HAP-1 (cell line): ENCODE results near the gene GAS2.

ENCODE experiments used
- DNase-seq, 2 experiments: peaks; one replicate each; pipeline ENCODE4 v3.0.0-alpha.2; 2016 to 2020; ENCODE audit warnings: low spot score in 2 of 2
- H3K27me3 ChIP-seq: fragments of 250-450 bp; sonication (Bioruptor Pico); 2 replicates; pipeline ENCODE4 v1.5.1; 2020; ENCODE audit warnings: low read depth, mild to moderate bottlenecking, moderate library complexity
- H3K36me3 ChIP-seq: fragments of 250-450 bp; sonication (Bioruptor Pico); replicated peaks from 2 replicates; pipeline ENCODE4 v1.5.1; 2020; ENCODE audit warnings: mild to moderate bottlenecking
- H3K4me1 ChIP-seq: fragments of 250-450 bp; sonication (Bioruptor Pico); 2 replicates; pipeline ENCODE4 v1.5.1; 2020; ENCODE audit warnings: mild to moderate bottlenecking
- H3K4me3 ChIP-seq: fragments of 250-450 bp; sonication (Bioruptor Pico); 2 replicates; pipeline ENCODE4 v1.5.1; 2020; ENCODE audit warnings: mild to moderate bottlenecking, moderate library complexity
- H3K9me3 ChIP-seq: fragments of 250-450 bp; sonication (Bioruptor Pico); 2 replicates; pipeline ENCODE4 v1.5.1; 2020; ENCODE audit warnings: mild to moderate bottlenecking, moderate library complexity
- in situ Hi-C: fragments of 300-500 bp; cut with MboI; formaldehyde crosslinking; loops from 3 replicates; pipeline ENCODE4 v1.14.3; 2020; ENCODE audit warnings: low sequenced_read_pairs, inconsistent platforms, mixed read lengths

The GAS2 gene

DNA sequence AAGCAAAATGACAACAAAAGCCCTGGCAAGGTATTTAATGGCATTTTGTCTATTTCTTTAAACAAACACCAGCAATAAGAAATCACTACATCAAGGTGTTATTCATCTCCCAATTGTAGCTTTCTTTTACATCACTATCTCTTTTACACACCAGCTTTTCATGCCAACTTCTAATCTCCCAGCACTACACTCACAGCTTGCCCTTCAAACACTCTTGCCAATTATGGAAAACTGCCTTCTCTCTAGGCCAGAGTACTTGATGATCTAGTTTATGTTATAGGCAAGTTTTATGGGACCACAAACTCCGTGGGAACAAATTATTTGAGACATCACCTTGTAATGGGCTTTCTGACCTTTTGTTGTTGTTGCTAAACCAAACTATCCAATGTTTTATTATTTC, 101.9 kb downstream of the GAS2 start:
- H3K9me3 ChIP-seq: no peaks in the 10 kb centered on the region
- H3K4me3 ChIP-seq: no peak overlapping the region
- no peaks in the 10 kb centered on the region for H3K36me3 ChIP-seq
- in situ Hi-C loops: no loop called here
- no peak for DNase-seq
- no peaks in the 10 kb centered on the region for H3K4me1 ChIP-seq
- H3K27me3 ChIP-seq: no peaks in the 10 kb centered on the region

DNA sequence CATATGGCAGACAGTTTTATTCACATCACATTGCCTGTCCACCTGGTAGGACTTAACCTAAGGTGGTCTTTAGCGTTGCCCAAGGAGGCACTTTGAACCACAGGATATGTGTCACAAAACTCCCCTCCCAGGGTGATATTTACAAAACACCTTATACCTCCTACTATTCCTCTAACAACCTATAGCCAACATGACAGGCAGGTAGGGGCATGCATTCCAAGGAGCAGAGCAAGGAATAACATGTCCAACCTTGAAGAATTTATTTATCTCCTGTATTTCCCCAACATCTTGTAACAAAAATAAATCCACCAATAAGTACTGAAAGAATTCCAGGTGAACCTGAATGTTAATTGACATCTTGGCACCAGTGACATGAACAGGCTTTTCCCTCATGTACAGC, 102.7 kb downstream of the GAS2 start:
- in situ Hi-C loops: no loop called here

DNA sequence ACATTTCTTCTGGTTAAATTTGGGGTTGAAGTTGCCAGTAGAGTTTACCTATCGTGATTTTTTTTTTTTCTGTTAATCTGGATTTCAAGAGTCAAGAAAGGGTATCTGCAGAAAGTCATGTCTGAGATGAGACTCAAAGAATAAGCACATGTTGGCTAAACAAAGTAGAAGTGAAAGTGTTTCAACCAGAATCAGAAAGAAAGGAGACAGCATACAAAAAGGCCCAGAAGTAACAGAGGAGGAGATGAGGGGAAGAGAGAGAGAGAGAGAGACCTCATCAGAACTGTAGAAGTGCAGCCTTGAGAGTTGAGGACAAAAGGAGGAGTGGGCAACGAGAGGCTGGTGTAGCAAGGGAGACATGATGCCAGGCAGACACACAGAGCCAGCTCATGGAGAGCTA, 108.3 kb downstream of the GAS2 start:
- Histone ChIP-seq H3K27me3 (no peaks in the 10 kb centered on the region), H3K36me3 (no peaks in the 10 kb centered on the region), H3K4me1 (no peaks in the 10 kb centered on the region), H3K9me3 (no peaks in the 10 kb centered on the region), H3K4me3 (no peak overlapping the region)
- in situ Hi-C loops: loop anchor here (25.0 kb wide), 1 partner anchor 437 kb away; the partner anchor contains the start of gene SLC17A6
- DNase-seq: no peak

More for the DNA sequence above, 102.7 kb downstream of the GAS2 start:
- H3K27me3 ChIP-seq: no peaks in the 10 kb centered on the region
- H3K4me3 ChIP-seq: no peak overlapping the region
- DNase-seq: no peak
- no peaks in the 10 kb centered on the region for H3K36me3 ChIP-seq
- H3K9me3 ChIP-seq: no peaks in the 10 kb centered on the region
- no peaks in the 10 kb centered on the region for H3K4me1 ChIP-seq

DNA sequence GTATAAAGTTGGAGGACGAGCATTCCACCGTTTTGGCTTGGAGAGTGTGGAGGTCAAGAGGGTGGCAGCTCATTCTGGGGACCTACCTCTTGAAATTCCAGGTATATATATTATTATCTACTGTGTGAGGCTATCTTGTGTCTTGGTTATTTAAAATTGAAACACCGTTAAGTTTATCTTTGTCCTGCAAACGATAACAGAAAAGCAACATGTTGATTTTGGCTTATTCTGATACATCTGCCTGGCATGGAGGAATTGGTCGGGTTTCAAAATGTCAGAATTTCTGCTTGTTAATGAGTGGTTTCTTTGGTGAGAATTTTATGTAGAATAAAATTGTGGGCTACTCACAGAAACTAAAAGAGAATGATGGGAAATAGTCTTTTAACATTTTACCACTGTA, 108.8 kb downstream of the GAS2 start:
- Histone ChIP-seq H3K36me3 (no peaks in the 10 kb centered on the region), H3K4me3 (no peak overlapping the region), H3K27me3 (no peaks in the 10 kb centered on the region), H3K4me1 (no peaks in the 10 kb centered on the region), H3K9me3 (no peaks in the 10 kb centered on the region)
- in situ Hi-C loops: loop anchor here (25.0 kb wide), 1 partner anchor 438 kb away; the partner anchor contains the start of gene SLC17A6
- no peak for DNase-seq

DNA sequence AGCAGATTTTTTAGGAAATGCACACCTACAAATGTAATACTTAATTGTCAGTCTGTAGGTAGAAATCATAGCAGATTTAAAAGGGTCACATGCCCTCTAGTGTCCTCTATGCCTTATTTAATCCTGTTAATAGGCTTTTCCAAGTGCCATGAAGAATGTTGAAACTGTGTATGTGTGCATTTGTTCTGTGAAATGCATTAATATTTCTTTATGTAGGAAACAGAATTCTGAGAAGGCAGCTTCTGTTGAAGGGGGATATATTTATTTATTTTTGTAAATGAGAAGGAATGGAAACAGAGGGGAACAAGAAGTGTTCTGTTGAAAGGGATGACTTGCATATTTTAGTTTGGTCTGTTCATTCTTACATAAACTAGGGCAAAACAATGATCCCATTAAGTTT, 112.2 kb downstream of the GAS2 start:
- H3K4me1 ChIP-seq: no peaks in the 10 kb centered on the region
- no peaks in the 10 kb centered on the region for H3K36me3 ChIP-seq
- H3K27me3 ChIP-seq: no peaks in the 10 kb centered on the region
- H3K4me3 ChIP-seq: no peak overlapping the region
- in situ Hi-C loops: loop anchor here (25.0 kb wide), 1 partner anchor 441 kb away; the partner anchor contains the start of gene SLC17A6
- H3K9me3 ChIP-seq: no peaks in the 10 kb centered on the region
- DNase-seq: no peak

DNA sequence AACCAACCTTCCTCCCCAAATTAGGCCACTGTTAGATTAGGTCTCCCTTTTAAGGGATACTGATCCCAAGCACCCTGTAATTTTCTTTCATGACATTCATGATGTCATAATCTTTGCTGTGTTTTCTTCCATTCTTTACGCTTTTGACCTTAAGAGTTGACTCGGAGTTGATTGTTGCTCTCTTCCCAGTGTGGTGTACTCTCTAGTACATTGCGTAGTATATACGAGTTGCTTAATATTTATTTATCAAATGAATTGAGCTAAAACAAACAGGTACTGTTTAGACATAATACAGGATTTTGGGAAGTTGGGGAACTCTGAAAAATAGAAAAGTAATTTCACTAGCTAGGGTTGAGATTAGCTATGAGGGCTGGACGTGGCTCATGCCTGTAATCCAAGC, 113.4 kb downstream of the GAS2 start:
- Histone ChIP-seq H3K9me3 (no peaks in the 10 kb centered on the region), H3K36me3 (no peaks in the 10 kb centered on the region), H3K4me3 (no peak overlapping the region), H3K27me3 (no peaks in the 10 kb centered on the region), H3K4me1 (no peaks in the 10 kb centered on the region)
- in situ Hi-C loops: loop anchor here (25.0 kb wide), 1 partner anchor 443 kb away; the partner anchor contains the start of gene SLC17A6
- no peak for DNase-seq

GRCh38 chr11:22780952-22781593, 114.7 kb downstream of the GAS2 start:
- no peaks in the 10 kb centered on the region for H3K27me3 ChIP-seq
- H3K9me3 ChIP-seq: no peaks in the 10 kb centered on the region
- no peak for DNase-seq
- no peak overlapping the region for H3K4me3 ChIP-seq
- H3K4me1 ChIP-seq: no peaks in the 10 kb centered on the region
- H3K36me3 ChIP-seq: no peaks in the 10 kb centered on the region
- in situ Hi-C loops: loop anchor here (25.0 kb wide), 1 partner anchor 444 kb away; the partner anchor contains the start of gene SLC17A6

DNA sequence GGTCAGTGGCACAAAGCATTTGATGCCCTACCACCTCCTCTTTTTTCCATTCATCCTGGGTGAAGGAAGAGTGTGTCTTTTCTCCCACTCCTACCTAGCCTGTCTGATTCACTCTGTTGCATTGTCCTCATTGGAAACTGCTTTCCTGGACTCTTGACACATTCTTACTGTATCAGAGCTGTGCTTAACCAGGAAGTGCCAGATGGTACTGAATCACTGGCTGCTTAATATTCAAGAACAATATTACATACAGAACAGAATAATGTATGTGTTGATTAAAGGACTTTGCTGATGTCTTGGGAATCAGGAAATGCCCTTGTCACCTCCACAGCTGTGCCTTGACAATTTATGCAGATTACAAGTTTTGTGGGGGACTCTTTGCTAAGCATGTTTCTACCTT, 118.8 kb downstream of the GAS2 start:
- DNase-seq: no peak
- H3K9me3 ChIP-seq: no peaks in the 10 kb centered on the region
- no peaks in the 10 kb centered on the region for H3K36me3 ChIP-seq
- no peak overlapping the region for H3K4me3 ChIP-seq
- H3K4me1 ChIP-seq: no peaks in the 10 kb centered on the region
- in situ Hi-C loops: loop anchor here (25.0 kb wide), 1 partner anchor 448 kb away; the partner anchor contains the start of gene SLC17A6
- H3K27me3 ChIP-seq: no peaks in the 10 kb centered on the region

DNA sequence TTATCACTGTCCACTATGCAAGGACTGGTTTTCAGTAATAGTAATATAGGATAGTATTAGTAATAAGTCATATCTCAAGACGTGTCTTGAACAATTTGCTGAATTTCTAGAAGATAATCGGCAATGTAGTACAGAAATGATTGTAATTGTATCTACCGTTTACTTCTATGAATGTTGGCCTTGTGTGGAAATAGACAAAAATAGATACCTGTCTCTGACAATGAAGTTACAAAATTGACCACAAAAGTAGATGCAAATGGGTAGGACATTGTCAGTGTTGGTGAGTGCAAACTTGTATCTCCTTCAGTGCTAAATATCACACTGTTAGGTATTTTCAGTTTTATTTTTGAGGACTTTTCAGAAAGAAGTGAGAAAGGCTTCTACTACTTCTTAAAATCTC, 120.1 kb downstream of the GAS2 start:
- Histone ChIP-seq H3K36me3 (no peaks in the 10 kb centered on the region), H3K4me3 (no peak overlapping the region), H3K27me3 (no peaks in the 10 kb centered on the region), H3K4me1 (no peaks in the 10 kb centered on the region), H3K9me3 (no peaks in the 10 kb centered on the region)
- DNase-seq: no peak
- in situ Hi-C loops: loop anchor here (25.0 kb wide), 1 partner anchor 449 kb away; the partner anchor contains the start of gene SLC17A6

- in situ Hi-C loops: loop anchor here (25.0 kb wide), 1 partner anchor 450 kb away; the partner anchor contains the start of gene SLC17A6
These were observed 120.6 kb downstream of the GAS2 start for GRCh38 chr11:22787055-22787454.

DNA sequence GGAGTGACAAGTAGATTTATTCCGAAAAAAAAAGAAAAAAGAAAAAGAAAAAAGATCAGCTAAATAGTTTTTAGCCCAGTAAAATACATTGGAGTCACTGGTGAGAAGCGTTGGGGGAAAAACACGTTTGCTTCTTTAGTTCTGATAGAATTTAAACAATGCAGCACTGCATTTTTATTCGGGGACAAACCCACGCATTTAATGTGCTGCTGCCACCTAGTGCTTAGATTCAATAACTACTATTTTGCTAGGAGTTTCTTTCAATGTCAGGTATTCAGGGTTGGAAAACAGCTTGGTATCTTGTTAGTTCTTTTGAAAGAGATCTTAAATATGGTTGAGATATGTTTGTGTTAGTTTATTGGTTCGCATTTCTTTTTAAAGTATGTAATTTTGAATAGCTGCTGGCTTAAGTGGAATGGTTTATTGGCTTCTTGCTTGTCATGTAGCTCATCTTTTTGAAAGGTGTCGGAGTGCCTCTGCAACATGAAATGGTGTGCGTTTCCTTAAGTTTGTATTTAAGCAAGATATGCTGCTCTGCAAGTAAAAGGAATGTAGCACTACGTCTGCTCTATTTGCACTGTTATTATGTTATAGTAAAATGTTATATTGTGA, 121.2 kb downstream of the GAS2 start:
- Histone ChIP-seq H3K36me3 (no peaks in the 10 kb centered on the region), H3K9me3 (no peaks in the 10 kb centered on the region), H3K27me3 (no peaks in the 10 kb centered on the region), H3K4me1 (peaks cover 1% of the 10 kb centered on the region; the same call in 1 of the 2 replicates), H3K4me3 (no peak overlapping the region)
- peak; percentile 34 to 64 for DNase-seq
- in situ Hi-C loops: loop anchor here (25.0 kb wide), 1 partner anchor 450 kb away; the partner anchor contains the start of gene SLC17A6

More at GRCh38 chr11:22787055-22787454, 120.6 kb downstream of the GAS2 start:
- H3K36me3 ChIP-seq: no peaks in the 10 kb centered on the region
- H3K4me1 ChIP-seq: no peaks in the 10 kb centered on the region
- no peaks in the 10 kb centered on the region for H3K27me3 ChIP-seq
- H3K9me3 ChIP-seq: no peaks in the 10 kb centered on the region
- DNase-seq: no peak
- H3K4me3 ChIP-seq: no peak overlapping the region

GRCh38 chr11:22792497-22792896, 126.1 kb downstream of the GAS2 start:
- H3K9me3 ChIP-seq: no peaks in the 10 kb centered on the region
- peaks cover 4% of the 10 kb centered on the region; the same call in 1 of the 2 replicates for H3K4me1 ChIP-seq
- no peak overlapping the region for H3K4me3 ChIP-seq
- no peaks in the 10 kb centered on the region for H3K36me3 ChIP-seq
- peak in 1 of 2 experiments; percentile 14 for DNase-seq
- in situ Hi-C loops: loop anchor here (25.0 kb wide), 1 partner anchor 455 kb away; the partner anchor contains the start of gene SLC17A6
- no peaks in the 10 kb centered on the region for H3K27me3 ChIP-seq

DNA sequence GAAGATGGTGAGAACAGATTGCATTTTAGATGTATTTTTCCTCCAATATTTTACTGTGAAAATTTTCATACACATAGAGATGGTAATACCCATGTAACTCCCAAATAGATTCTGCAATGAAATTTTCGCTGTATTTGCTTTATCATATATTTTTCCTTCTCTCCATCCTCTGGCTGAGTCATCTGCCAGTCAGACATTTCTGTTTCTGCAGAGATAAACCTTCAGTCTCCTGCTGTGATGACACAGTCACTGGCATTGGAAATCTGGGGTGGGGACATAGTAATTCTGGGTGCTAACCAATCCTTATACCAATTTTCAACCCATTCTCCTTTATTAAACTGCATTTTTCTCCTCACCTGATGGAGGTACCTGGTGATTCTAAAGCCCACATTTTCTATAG, 129.5 kb downstream of the GAS2 start:
- H3K4me1 ChIP-seq: peaks cover 4% of the 10 kb centered on the region; the same call in 1 of the 2 replicates
- no peaks in the 10 kb centered on the region for H3K9me3 ChIP-seq
- no peak overlapping the region for H3K4me3 ChIP-seq
- in situ Hi-C loops: loop anchor here (25.0 kb wide), 1 partner anchor 459 kb away; the partner anchor contains the start of gene SLC17A6
- no peaks in the 10 kb centered on the region for H3K36me3 ChIP-seq
- no peak for DNase-seq
- H3K27me3 ChIP-seq: no peaks in the 10 kb centered on the region

DNA sequence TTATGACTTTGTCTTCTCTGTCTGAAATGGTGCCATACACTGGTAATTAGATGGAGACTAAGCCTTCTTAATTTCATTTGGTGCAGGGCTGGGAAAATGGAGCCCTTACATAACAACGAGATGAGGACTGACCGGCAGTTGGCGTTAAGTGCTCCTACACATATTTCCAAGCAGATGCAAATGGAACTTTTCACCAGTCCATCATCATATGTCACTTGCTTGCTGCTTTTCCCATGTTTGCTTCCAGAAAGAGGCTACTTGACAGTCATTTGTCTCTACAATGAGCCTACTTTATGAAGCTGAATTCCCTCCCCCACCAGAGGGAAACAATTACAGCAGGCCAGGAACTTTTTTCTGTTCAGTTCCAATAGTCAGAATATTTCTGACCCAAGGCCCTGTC, 130.6 kb downstream of the GAS2 start:
- peaks cover 4% of the 10 kb centered on the region; the same call in 1 of the 2 replicates for H3K4me1 ChIP-seq
- DNase-seq: no peak
- in situ Hi-C loops: loop anchor here (25.0 kb wide), 1 partner anchor 460 kb away; the partner anchor contains the start of gene SLC17A6

More for the DNA sequence above, 130.6 kb downstream of the GAS2 start:
- H3K36me3 ChIP-seq: no peaks in the 10 kb centered on the region
- H3K27me3 ChIP-seq: no peaks in the 10 kb centered on the region
- no peak overlapping the region for H3K4me3 ChIP-seq
- H3K9me3 ChIP-seq: no peaks in the 10 kb centered on the region
